GM12892 (cell line): ENCODE measurements around the gene FLNA. TPM values are rescaled to one million over a fixed set of nuclear protein-coding genes. Genes with fewer than 3 reads are reported as not detected.
A peak's percentile ranks its signal among the peaks of the same experiment; 100 is the strongest.

Source experiments
- DNase-seq: peaks from one replicate; pipeline ENCODE4 v3.0.0; 2011; ENCODE audit not compliant: insufficient read length
- FAIRE-seq: peaks from 2 replicates; lab custom pipeline; 2011; peaks lifted over from hg19 to GRCh38; lab: Jason Lieb, UNC
- POLR2A ChIP-seq: IDR thresholded peaks from 2 replicates; pipeline ENCODE4 v1.6.1; 2011; ENCODE audit warnings: low read depth, low read length, control low read depth
- POLR2AphosphoS5 ChIP-seq: IDR thresholded peaks from 2 replicates; pipeline ENCODE4 v1.6.1; 2011; ENCODE audit warnings: low read depth, low read length, control low read depth
- TAF1 ChIP-seq: IDR thresholded peaks from 2 replicates; pipeline ENCODE4 v1.6.1; 2011; ENCODE audit warnings: low read depth, mild to moderate bottlenecking, control low read depth, low read length, borderline replicate concordance
- polyA plus RNA-seq: library from polyadenylated mRNA; unstranded; fragments of >200 nt; gene quantifications from one replicate; pipeline ENCODE4 v1.2.1, GENCODE V29; 2012; ENCODE audit warnings: missing spikeins, inconsistent platforms; ENCODE audit not compliant: missing spikeins

The FLNA gene
- 131 TPM for polyA plus RNA-seq

- DNase-seq = no peak
- TF ChIP-seq TAF1 = no peak
- TF ChIP-seq POLR2A = no peak
- no peak for TF ChIP-seq POLR2AphosphoS5
These were observed at the start of gene FLNA for GRCh38 chrX:154374313-154375155. TSS of gene FLNA (minus strand) at chrX:154374634. CDS start at chrX:154371245, 3,389 bp downstream.

GRCh38 chrX:154420402-154420756 is 45.9 kb upstream of the FLNA start:
- TF ChIP-seq POLR2AphosphoS5 = no peak
- TF ChIP-seq TAF1 = no peak
- TF ChIP-seq POLR2A = no peak
- FAIRE-seq (no peak), DNase-seq (no peak)

More at GRCh38 chrX:154374313-154375155, at the start of gene FLNA:
- FAIRE-seq = peak; percentile 40

GRCh38 chrX:154419688-154420401 is 45.4 kb upstream of the FLNA start:
- FAIRE-seq = no peak

GRCh38 chrX:154419189-154419588 is 44.8 kb upstream of the FLNA start:
- DNase-seq (no peak), FAIRE-seq (no peak)
- TF ChIP-seq POLR2AphosphoS5 (no peak), TAF1 (no peak), POLR2A (no peak)

More at GRCh38 chrX:154419688-154420401, 45.4 kb upstream of the FLNA start:
- DNase-seq = no peak
- TF ChIP-seq TAF1 (no peak), POLR2A (no peak)

- FAIRE-seq (no peak), DNase-seq (no peak)
These were observed 42.7 kb upstream of the FLNA start for GRCh38 chrX:154417157-154417556.

GRCh38 chrX:154413142-154413541 is 38.7 kb upstream of the FLNA start:
- no peak for FAIRE-seq
- DNase-seq = no peak
- TF ChIP-seq POLR2A (no peak), POLR2AphosphoS5 (no peak), TAF1 (no peak)

More at GRCh38 chrX:154417157-154417556, 42.7 kb upstream of the FLNA start:
- TF ChIP-seq POLR2A (no peak), TAF1 (no peak), POLR2AphosphoS5 (no peak)

GRCh38 chrX:154412468-154412867 is 38.0 kb upstream of the FLNA start:
- TF ChIP-seq POLR2AphosphoS5 (no peak), TAF1 (no peak), POLR2A (no peak)
- DNase-seq = no peak
- FAIRE-seq = no peak

- FAIRE-seq = peak; percentile 83
- peak; percentile 53 for DNase-seq
- TF ChIP-seq POLR2A (no peak), POLR2AphosphoS5 (no peak; the same call in 1 of the 2 replicates), TAF1 (no peak)
These were observed 37.5 kb upstream of the FLNA start for GRCh38 chrX:154411981-154412340.

GRCh38 chrX:154409222-154409871 is 34.9 kb upstream of the FLNA start, which contains the start of gene DNASE1L1:
TSS of gene DNASE1L1 (minus strand) at chrX:154409254. CDS start at chrX:154405568, 3,686 bp downstream.
- DNase-seq (peak; percentile 63), FAIRE-seq (peak; percentile 78)

GRCh38 chrX:154408659-154409221 is 34.3 kb upstream of the FLNA start:
- no peak for DNase-seq
- FAIRE-seq = peak; percentile 53
- TF ChIP-seq TAF1 = no peak
- no peak for TF ChIP-seq POLR2A
- TF ChIP-seq POLR2AphosphoS5 = no peak

More at GRCh38 chrX:154409222-154409871, 34.9 kb upstream of the FLNA start, which contains the start of gene DNASE1L1:
- TF ChIP-seq POLR2AphosphoS5 = no peak
- TF ChIP-seq TAF1 = no peak
- TF ChIP-seq POLR2A = no peak
